AG04450 (cell line): ENCODE results near the gene ZNF678. TPM values are rescaled to one million over a fixed set of nuclear protein-coding genes. Genes with fewer than 3 reads are reported as not detected.
A peak's percentile ranks its signal among the peaks of the same experiment; 100 is the strongest.

Experiments used
- CTCF ChIA-PET: fragments of 300-600, 350-600 bp; formaldehyde crosslinking; extraction: SDS; loops from one replicate; lab custom pipeline; 2022; ENCODE audit warnings: antibody characterized with exemption, inconsistent platforms; lab: Charles Lee
- POLR2A ChIA-PET: fragments of 350-600 bp; formaldehyde crosslinking; extraction: SDS; loops from one replicate; lab custom pipeline; 2021; ENCODE audit warnings: antibody characterized with exemption, inconsistent platforms; lab: Yijun Ruan, JAX
- DNase-seq: peaks from one replicate; pipeline ENCODE4 v3.0.0-alpha.2; 2011; ENCODE audit warnings: low read depth, low spot score
- H3K27ac ChIP-seq: one replicate; pipeline ENCODE4 v1.5.1; 2012; ENCODE audit warnings: low read depth, low read length, control low read depth
- H3K27me3 ChIP-seq: one replicate; pipeline ENCODE4 v1.6.0; 2012; ENCODE audit warnings: low read length; ENCODE audit not compliant: control insufficient read depth, insufficient read depth
- H3K4me3 ChIP-seq: 2 replicates; pipeline ENCODE4 v1.5.1; 2011; ENCODE audit warnings: mild to moderate bottlenecking, low read depth, low read length, control low read depth
- H3K9me3 ChIP-seq: 2 replicates; pipeline ENCODE4 v1.5.1; 2012; ENCODE audit warnings: low read length; ENCODE audit not compliant: control insufficient read depth, insufficient read depth
- CTCF ChIP-seq: IDR thresholded peaks from 2 replicates; pipeline ENCODE4 v1.5.1; 2011; ENCODE audit warnings: low read depth, low read length, control low read depth, inconsistent platforms
- polyA plus RNA-seq: library from polyadenylated mRNA; depleted of rRNA; stranded (reverse); fragments of >200 nt; gene quantifications from 2 replicates; pipeline ENCODE4 v1.2.3, GENCODE V29; 2011

The ZNF678 gene
- polyA plus RNA-seq, 1 experiment = 3.7 TPM

GRCh38 chr1:227562933-227563323 lies 428 bp upstream of the ZNF678 start:
- no peak overlapping the region; the same call in 1 of the 2 replicates for H3K4me3 ChIP-seq
- ChIA-PET CTCF (interaction anchor here (0.6 to 4.9 kb wide), 2 partner anchors 21 to 32 kb away, joined by 3 to 39 read pairs; no protein-coding TSS in a partner anchor), POLR2A (interaction anchor here (1.4 to 1.5 kb wide), 2 partner anchors 17 to 21 kb away, joined by 4 to 11 read pairs; no protein-coding TSS in a partner anchor)
- no peak for DNase-seq
- H3K9me3 ChIP-seq = peaks cover 39% of the 10 kb centered on the region
- TF ChIP-seq CTCF = no peak
- peaks cover 31% of the 10 kb centered on the region for H3K27me3 ChIP-seq
- H3K27ac ChIP-seq = peak overlapping the region; percentile 98

- H3K27ac ChIP-seq = no peak overlapping the region
- H3K4me3 ChIP-seq = no peak overlapping the region
- ChIA-PET POLR2A (no interaction called here), CTCF (interaction anchor here (1.0 kb wide), 1 partner anchor 24 kb away, joined by 3 read pairs; no protein-coding TSS in a partner anchor)
- no peak for DNase-seq
- TF ChIP-seq CTCF = no peak
- H3K9me3 ChIP-seq = no peaks in the 10 kb centered on the region; the same call in 1 of the 2 replicates
- peaks cover under 1% of the 10 kb centered on the region for H3K27me3 ChIP-seq
These were observed 3.9 kb downstream of the ZNF678 start for GRCh38 chr1:227567256-227567655.

GRCh38 chr1:227568593-227568992 lies 5.2 kb downstream of the ZNF678 start:
- Histone ChIP-seq H3K27ac (no peak overlapping the region), H3K27me3 (no peaks in the 10 kb centered on the region), H3K9me3 (0 out of 2 replicates have a peak, but pooled peaks cover 2% of the 10 kb centered on the region), H3K4me3 (no peak overlapping the region)
- DNase-seq = no peak
- TF ChIP-seq CTCF = no peak
- ChIA-PET CTCF (interaction anchor here (0.6 to 1.0 kb wide), 3 partner anchors 26 to 960 kb away, joined by 3 to 4 read pairs (median 4); no protein-coding TSS in a partner anchor), POLR2A (no interaction called here)

GRCh38 chr1:227572752-227573151 lies 9.4 kb downstream of the ZNF678 start:
- 0 out of 2 replicates have a peak, but pooled peaks cover 2% of the 10 kb centered on the region for H3K9me3 ChIP-seq
- H3K27ac ChIP-seq = no peak overlapping the region
- H3K4me3 ChIP-seq = no peak overlapping the region
- POLR2A ChIA-PET = no interaction called here
- CTCF ChIA-PET = no interaction called here
- TF ChIP-seq CTCF = no peak
- no peaks in the 10 kb centered on the region for H3K27me3 ChIP-seq
- no peak for DNase-seq

- TF ChIP-seq CTCF = no peak
- POLR2A ChIA-PET = no interaction called here
- CTCF ChIA-PET = no interaction called here
- H3K9me3 ChIP-seq = peaks cover 7% of the 10 kb centered on the region
- no peaks in the 10 kb centered on the region for H3K27me3 ChIP-seq
- DNase-seq = no peak
- H3K27ac ChIP-seq = no peak overlapping the region
- H3K4me3 ChIP-seq = no peak overlapping the region
These were observed 11.6 kb downstream of the ZNF678 start for GRCh38 chr1:227574926-227575325.
